Measurements from ENCODE around the gene MAGEF1.

GRCh38 chr3:184758056-184758455, 46.2 kb upstream of the MAGEF1 start:
- TF ChIP-seq EZH2 (IDR thresholded peaks at IDR 0.05; ENCODE audit: borderline replicate concordance, low read length) (no peak), CTCF (IDR thresholded peaks at IDR 0.05; ENCODE audit: low read length) (no peak)

Measured in OCI-LY1 (cell line).